GM04504 (cell line): Measurements from ENCODE around the gene APOBEC3B.
A peak's percentile ranks its signal among the peaks of the same experiment; 100 is the strongest.
"Not testable (repeated sequence)": the region's sequence is repeated elsewhere in the genome, so short reads cannot be mapped to it uniquely, and the experiment has no call there.

Experiments
- DNase-seq: peaks from one replicate; pipeline ENCODE4 v3.0.0-alpha.2; 2012; ENCODE audit warnings: low read depth

Gene APOBEC3B

GRCh38 chr22:38997518-38997917, 15.4 kb downstream of the APOBEC3B start:
- no peak for DNase-seq

GRCh38 chr22:39003165-39003638, 21.1 kb downstream of the APOBEC3B start:
- DNase-seq: peak; percentile 74

GRCh38 chr22:39007177-39007576, 25.0 kb downstream of the APOBEC3B start:
- DNase-seq: no peak

- DNase-seq: not testable (repeated sequence)
These were observed 26.2 kb downstream of the APOBEC3B start for GRCh38 chr22:39008271-39008850.

- no peak for DNase-seq
These were observed 28.8 kb downstream of the APOBEC3B start for GRCh38 chr22:39010946-39011345.

GRCh38 chr22:39012533-39013511, 30.7 kb downstream of the APOBEC3B start:
- no peak for DNase-seq

- not testable (repeated sequence) for DNase-seq
These were observed 31.4 kb downstream of the APOBEC3B start for GRCh38 chr22:39013561-39013941.

- peak; percentile 71 for DNase-seq
These were observed 32.0 kb downstream of the APOBEC3B start, which contains the start of gene APOBEC3C for GRCh38 chr22:39013942-39014722. APOBEC3C (plus strand) TSS chr22:39014257; CDS start chr22:39014363, 106 bp downstream.

- DNase-seq: not testable (repeated sequence)
These were observed 32.6 kb downstream of the APOBEC3B start for GRCh38 chr22:39014723-39015121.

GRCh38 chr22:39016592-39016991, 34.4 kb downstream of the APOBEC3B start:
- no peak for DNase-seq

GRCh38 chr22:39017596-39018365, 35.6 kb downstream of the APOBEC3B start:
- no peak for DNase-seq

GRCh38 chr22:39020021-39020651, 38.0 kb downstream of the APOBEC3B start:
- not testable (repeated sequence) for DNase-seq

GRCh38 chr22:39021552-39022250, 39.6 kb downstream of the APOBEC3B start:
- no peak for DNase-seq

GRCh38 chr22:39024519-39025308, 42.6 kb downstream of the APOBEC3B start:
- no peak for DNase-seq

GRCh38 chr22:39026509-39027150, 44.5 kb downstream of the APOBEC3B start:
- no peak for DNase-seq

GRCh38 chr22:39027717-39028116, 45.6 kb downstream of the APOBEC3B start:
- DNase-seq: no peak

- no peak for DNase-seq
These were observed 46.1 kb downstream of the APOBEC3B start for GRCh38 chr22:39028281-39028680.

- no peak for DNase-seq
These were observed 47.1 kb downstream of the APOBEC3B start for GRCh38 chr22:39029227-39029626.

- no peak for DNase-seq
These were observed 48.6 kb downstream of the APOBEC3B start for GRCh38 chr22:39030705-39031104.
